WTC11 (cell line): ENCODE data around the gene RPS3. TPM values are rescaled to one million over a fixed set of nuclear protein-coding genes. Genes with fewer than 3 reads are reported as not detected.
A peak's percentile ranks its signal among the peaks of the same experiment; 100 is the strongest.

Source experiments
- ATAC-seq: fragments of 200-7000 bp; cut with Tn5 transposase; 2 replicates; pipeline ENCODE4 v1.10.0; 2021; ENCODE audit warnings: mild to moderate bottlenecking, moderate library complexity
- CTCF ChIA-PET: fragments of 300-600 bp; sonication (Branson Sonifier 250); formaldehyde crosslinking; loops from one replicate; lab custom pipeline; 2021; ENCODE audit warnings: antibody characterized with exemption; lab: Charles Lee
- POLR2A ChIA-PET: fragments of 350-600 bp; sonication (Branson Sonifier 250); formaldehyde crosslinking; loops from one replicate; lab custom pipeline; 2021; ENCODE audit warnings: antibody characterized with exemption; lab: Charles Lee
- DNase-seq: peaks from one replicate; pipeline ENCODE4 v3.0.0; 2021; ENCODE audit warnings: low spot score
- H3K27ac Mint-ChIP-seq: 2 replicates; pipeline ENCODE4 v1.8.0; 2021; ENCODE audit warnings: mixed read lengths
- H3K27me3 Mint-ChIP-seq: 2 replicates; pipeline ENCODE4 v1.8.0; 2021; ENCODE audit warnings: low read depth, mild to moderate bottlenecking, moderate library complexity, mixed read lengths
- H3K36me3 Mint-ChIP-seq: 2 replicates; pipeline ENCODE4 v1.8.0; 2021; ENCODE audit warnings: mixed read lengths
- H3K4me1 Mint-ChIP-seq: 2 replicates; pipeline ENCODE4 v1.8.0; 2022; ENCODE audit warnings: mixed read lengths
- H3K4me3 Mint-ChIP-seq: 2 replicates; pipeline ENCODE4 v1.8.0; 2021; ENCODE audit warnings: mild to moderate bottlenecking, moderate library complexity, mixed read lengths
- H3K9me3 Mint-ChIP-seq: 2 replicates; pipeline ENCODE4 v1.8.0; 2021; ENCODE audit warnings: mixed read lengths
- CREB1 ChIP-seq: sonication (generic); formaldehyde crosslinking; IDR thresholded peaks from 2 replicates; pipeline ENCODE4 v1.8.0; 2023; ENCODE audit warnings: mild to moderate bottlenecking, missing genetic modification reagents
- EMX1 ChIP-seq: fragments of 250-450 bp; sonication (Bioruptor Pico); IDR thresholded peaks from 2 replicates; pipeline ENCODE4 v1.8.0; 2021; ENCODE audit warnings: mild to moderate bottlenecking
- FOXK1 ChIP-seq: sonication (generic); formaldehyde crosslinking; IDR thresholded peaks from 2 replicates; pipeline ENCODE4 v1.8.0; 2022; ENCODE audit warnings: mild to moderate bottlenecking, moderate library complexity, missing genetic modification reagents
- SOX15 ChIP-seq: fragments of 250-450 bp; sonication (Bioruptor Pico); IDR thresholded peaks from 2 replicates; pipeline ENCODE4 v1.9.0; 2021; ENCODE audit warnings: mild to moderate bottlenecking
- ZNF281 ChIP-seq: sonication (generic); formaldehyde crosslinking; IDR thresholded peaks from 2 replicates; pipeline ENCODE4 v1.8.0; 2023; ENCODE audit warnings: mild to moderate bottlenecking, missing genetic modification reagents
- ZNF317 ChIP-seq: sonication (generic); formaldehyde crosslinking; IDR thresholded peaks from 2 replicates; pipeline ENCODE4 v1.8.1; 2023; ENCODE audit warnings: low read depth, mild to moderate bottlenecking, moderate library complexity, missing genetic modification reagents, borderline replicate concordance
- ZSCAN18 ChIP-seq: fragments of 250-450 bp; sonication (Bioruptor Pico); IDR thresholded peaks from 2 replicates; pipeline ENCODE4 v2.1.2; 2022; ENCODE audit warnings: mild to moderate bottlenecking, moderate library complexity
- total RNA-seq: library from RNA; stranded (reverse); gene quantifications from 3 replicates; pipeline ENCODE4 v1.2.3, GENCODE V29; 2021
- TF ChIP-seq, protein P1 (sequence below): sonication (generic); formaldehyde crosslinking; conservative IDR thresholded peaks from 2 replicates; pipeline ENCODE4 v1.8.1; 2022; ENCODE audit warnings: mild to moderate bottlenecking, missing genetic modification reagents
- TF ChIP-seq, protein P2 (sequence below): sonication (generic); formaldehyde crosslinking; IDR thresholded peaks from 2 replicates; pipeline ENCODE4 v1.8.1; 2023; ENCODE audit warnings: mild to moderate bottlenecking, missing genetic modification reagents, moderate library complexity
- TF ChIP-seq, protein P3 (sequence below): fragments of 250-450 bp; sonication (Bioruptor Pico); IDR thresholded peaks from 2 replicates; pipeline ENCODE4 v1.9.0; 2021; ENCODE audit warnings: mild to moderate bottlenecking, borderline replicate concordance
- TF ChIP-seq, protein P4 (sequence below): sonication (generic); formaldehyde crosslinking; conservative IDR thresholded peaks from 2 replicates; pipeline ENCODE4 v1.8.1; 2023; ENCODE audit warnings: mild to moderate bottlenecking, low read depth, missing genetic modification reagents, moderate library complexity

RPS3 gene
- total RNA-seq, 1 experiment from 2014 or later: 3,967 TPM

GRCh38 chr11:75437966-75438659, 38.8 kb downstream of the RPS3 start:
- Mint-ChIP-seq H3K4me3 (no peak overlapping the region), H3K27me3 (peaks cover 13% of the 10 kb centered on the region), H3K36me3 (no peaks in the 10 kb centered on the region), H3K4me1 (peaks cover 20% of the 10 kb centered on the region), H3K9me3 (no peaks in the 10 kb centered on the region), H3K27ac (no peak overlapping the region)
- ChIA-PET CTCF (interaction anchor here (1.0 to 4.9 kb wide), 3 partner anchors 12 to 93 kb away, joined by 6 to 31 read pairs (median 24); no protein-coding TSS in a partner anchor), POLR2A (no interaction called here)
- DNase-seq: no peak
- TF ChIP-seq ZSCAN18 (CRISPR knock-in tag) (no peak), CREB1 (CRISPR knock-in tag) (no peak), ZNF317 (CRISPR knock-in tag) (no peak), FOXK1 (CRISPR knock-in tag) (no peak), ZNF281 (CRISPR knock-in tag) (no peak)
- TF ChIP-seq, protein P1, sequence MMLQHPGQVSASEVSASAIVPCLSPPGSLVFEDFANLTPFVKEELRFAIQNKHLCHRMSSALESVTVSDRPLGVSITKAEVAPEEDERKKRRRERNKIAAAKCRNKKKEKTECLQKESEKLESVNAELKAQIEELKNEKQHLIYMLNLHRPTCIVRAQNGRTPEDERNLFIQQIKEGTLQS (CRISPR knock-in tag): no peak
- TF ChIP-seq, protein P2, sequence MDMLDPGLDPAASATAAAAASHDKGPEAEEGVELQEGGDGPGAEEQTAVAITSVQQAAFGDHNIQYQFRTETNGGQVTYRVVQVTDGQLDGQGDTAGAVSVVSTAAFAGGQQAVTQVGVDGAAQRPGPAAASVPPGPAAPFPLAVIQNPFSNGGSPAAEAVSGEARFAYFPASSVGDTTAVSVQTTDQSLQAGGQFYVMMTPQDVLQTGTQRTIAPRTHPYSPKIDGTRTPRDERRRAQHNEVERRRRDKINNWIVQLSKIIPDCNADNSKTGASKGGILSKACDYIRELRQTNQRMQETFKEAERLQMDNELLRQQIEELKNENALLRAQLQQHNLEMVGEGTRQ (CRISPR knock-in tag): no peak
- TF ChIP-seq, protein P3, sequence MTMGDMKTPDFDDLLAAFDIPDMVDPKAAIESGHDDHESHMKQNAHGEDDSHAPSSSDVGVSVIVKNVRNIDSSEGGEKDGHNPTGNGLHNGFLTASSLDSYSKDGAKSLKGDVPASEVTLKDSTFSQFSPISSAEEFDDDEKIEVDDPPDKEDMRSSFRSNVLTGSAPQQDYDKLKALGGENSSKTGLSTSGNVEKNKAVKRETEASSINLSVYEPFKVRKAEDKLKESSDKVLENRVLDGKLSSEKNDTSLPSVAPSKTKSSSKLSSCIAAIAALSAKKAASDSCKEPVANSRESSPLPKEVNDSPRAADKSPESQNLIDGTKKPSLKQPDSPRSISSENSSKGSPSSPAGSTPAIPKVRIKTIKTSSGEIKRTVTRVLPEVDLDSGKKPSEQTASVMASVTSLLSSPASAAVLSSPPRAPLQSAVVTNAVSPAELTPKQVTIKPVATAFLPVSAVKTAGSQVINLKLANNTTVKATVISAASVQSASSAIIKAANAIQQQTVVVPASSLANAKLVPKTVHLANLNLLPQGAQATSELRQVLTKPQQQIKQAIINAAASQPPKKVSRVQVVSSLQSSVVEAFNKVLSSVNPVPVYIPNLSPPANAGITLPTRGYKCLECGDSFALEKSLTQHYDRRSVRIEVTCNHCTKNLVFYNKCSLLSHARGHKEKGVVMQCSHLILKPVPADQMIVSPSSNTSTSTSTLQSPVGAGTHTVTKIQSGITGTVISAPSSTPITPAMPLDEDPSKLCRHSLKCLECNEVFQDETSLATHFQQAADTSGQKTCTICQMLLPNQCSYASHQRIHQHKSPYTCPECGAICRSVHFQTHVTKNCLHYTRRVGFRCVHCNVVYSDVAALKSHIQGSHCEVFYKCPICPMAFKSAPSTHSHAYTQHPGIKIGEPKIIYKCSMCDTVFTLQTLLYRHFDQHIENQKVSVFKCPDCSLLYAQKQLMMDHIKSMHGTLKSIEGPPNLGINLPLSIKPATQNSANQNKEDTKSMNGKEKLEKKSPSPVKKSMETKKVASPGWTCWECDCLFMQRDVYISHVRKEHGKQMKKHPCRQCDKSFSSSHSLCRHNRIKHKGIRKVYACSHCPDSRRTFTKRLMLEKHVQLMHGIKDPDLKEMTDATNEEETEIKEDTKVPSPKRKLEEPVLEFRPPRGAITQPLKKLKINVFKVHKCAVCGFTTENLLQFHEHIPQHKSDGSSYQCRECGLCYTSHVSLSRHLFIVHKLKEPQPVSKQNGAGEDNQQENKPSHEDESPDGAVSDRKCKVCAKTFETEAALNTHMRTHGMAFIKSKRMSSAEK: no peak
- no peak for ATAC-seq

DNA sequence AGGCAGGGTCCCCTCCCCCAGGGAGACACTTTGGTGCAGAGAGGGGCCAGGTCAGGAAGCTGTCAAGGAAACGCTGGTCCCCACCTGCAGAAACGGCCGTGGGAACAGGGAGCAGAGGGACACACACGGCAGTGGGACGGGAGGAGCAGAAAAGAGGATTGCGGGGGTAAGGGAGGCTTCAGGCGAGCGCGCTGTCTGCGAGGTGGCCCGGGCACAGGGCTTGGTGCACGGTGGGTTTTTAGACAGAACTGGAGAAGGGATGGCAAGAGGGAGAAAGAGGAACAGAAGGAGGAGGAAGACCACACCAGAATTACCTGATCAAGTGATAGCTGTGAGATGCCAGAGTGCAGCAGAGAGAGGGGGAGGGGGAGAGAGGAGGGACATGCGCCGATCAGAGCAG, 39.7 kb downstream of the RPS3 start:
- Mint-ChIP-seq H3K27me3 (peaks cover 5% of the 10 kb centered on the region), H3K4me3 (no peak overlapping the region), H3K36me3 (no peaks in the 10 kb centered on the region), H3K27ac (no peak overlapping the region), H3K9me3 (no peaks in the 10 kb centered on the region), H3K4me1 (peaks cover 16% of the 10 kb centered on the region)
- CTCF ChIA-PET: interaction anchor here (1.0 to 4.9 kb wide), 6 partner anchors 12 to 93 kb away, joined by 3 to 31 read pairs (median 7); no protein-coding TSS in a partner anchor
- ATAC-seq (0 out of 2 replicates have a peak, but pooled peaks have one; percentile 14), DNase-seq (no peak)
- POLR2A ChIA-PET: no interaction called here
- TF ChIP-seq, protein P3: no peak
- TF ChIP-seq, protein P4, sequence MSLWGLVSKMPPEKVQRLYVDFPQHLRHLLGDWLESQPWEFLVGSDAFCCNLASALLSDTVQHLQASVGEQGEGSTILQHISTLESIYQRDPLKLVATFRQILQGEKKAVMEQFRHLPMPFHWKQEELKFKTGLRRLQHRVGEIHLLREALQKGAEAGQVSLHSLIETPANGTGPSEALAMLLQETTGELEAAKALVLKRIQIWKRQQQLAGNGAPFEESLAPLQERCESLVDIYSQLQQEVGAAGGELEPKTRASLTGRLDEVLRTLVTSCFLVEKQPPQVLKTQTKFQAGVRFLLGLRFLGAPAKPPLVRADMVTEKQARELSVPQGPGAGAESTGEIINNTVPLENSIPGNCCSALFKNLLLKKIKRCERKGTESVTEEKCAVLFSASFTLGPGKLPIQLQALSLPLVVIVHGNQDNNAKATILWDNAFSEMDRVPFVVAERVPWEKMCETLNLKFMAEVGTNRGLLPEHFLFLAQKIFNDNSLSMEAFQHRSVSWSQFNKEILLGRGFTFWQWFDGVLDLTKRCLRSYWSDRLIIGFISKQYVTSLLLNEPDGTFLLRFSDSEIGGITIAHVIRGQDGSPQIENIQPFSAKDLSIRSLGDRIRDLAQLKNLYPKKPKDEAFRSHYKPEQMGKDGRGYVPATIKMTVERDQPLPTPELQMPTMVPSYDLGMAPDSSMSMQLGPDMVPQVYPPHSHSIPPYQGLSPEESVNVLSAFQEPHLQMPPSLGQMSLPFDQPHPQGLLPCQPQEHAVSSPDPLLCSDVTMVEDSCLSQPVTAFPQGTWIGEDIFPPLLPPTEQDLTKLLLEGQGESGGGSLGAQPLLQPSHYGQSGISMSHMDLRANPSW (CRISPR knock-in tag): no peak
- TF ChIP-seq SOX15 (CRISPR knock-in tag): no peak
- TF ChIP-seq ZSCAN18 (CRISPR knock-in tag): no peak
- TF ChIP-seq, protein P2 (CRISPR knock-in tag): no peak
- TF ChIP-seq EMX1 (CRISPR knock-in tag): no peak
